HepG2 (cell line): ENCODE measurements around the gene DNAH8.

Experiments used
- BCL6 ChIP-seq: IDR thresholded peaks from 2 replicates; pipeline ENCODE4 v1.6.1; 2016; ENCODE audit warnings: missing genetic modification reagents, missing compliant biosample characterization
- CBX2 ChIP-seq, 2 experiments: fragments of 200-600 bp in 1 of 2; sonication (generic); formaldehyde crosslinking in 1 of 2; IDR thresholded peaks; 2 replicates each; pipeline versions ENCODE4 v1.7.0 to v1.8.1; 2018 to 2022; ENCODE audit warnings: low read depth in 2 of 2, low read length in 1 of 2, mild to moderate bottlenecking in 1 of 2, missing genetic modification reagents in 1 of 2
- CBX5 ChIP-seq: sonication (generic); formaldehyde crosslinking; IDR thresholded peaks from 2 replicates; pipeline ENCODE4 v1.4.0; 2020; ENCODE audit warnings: missing genetic modification reagents, borderline replicate concordance
- CTCF ChIP-seq: sonication (generic); formaldehyde crosslinking; IDR thresholded peaks from 2 replicates; pipeline ENCODE4 v1.5.0; 2020; ENCODE audit warnings: mild to moderate bottlenecking, missing genetic modification reagents, moderate library complexity
- ERF ChIP-seq: IDR thresholded peaks from 2 replicates; pipeline ENCODE4 v1.6.1; 2018; ENCODE audit warnings: missing biosample characterization, missing genetic modification reagents
- NFYB ChIP-seq: sonication (generic); formaldehyde crosslinking; IDR thresholded peaks from 2 replicates; pipeline ENCODE4 v1.4.0; 2020; ENCODE audit warnings: missing genetic modification reagents
- POLR2A ChIP-seq, 2 experiments: IDR thresholded peaks; 2 replicates each; pipeline ENCODE4 v1.6.1; 2011; ENCODE audit warnings: low read depth in 2 of 2, low read length in 2 of 2, mild to moderate bottlenecking in 1 of 2, moderate library complexity in 1 of 2; ENCODE audit not compliant: insufficient read depth in 1 of 2
- PRDM15 ChIP-seq: sonication (generic); formaldehyde crosslinking; IDR thresholded peaks from 2 replicates; pipeline ENCODE4 v1.4.0; 2020; ENCODE audit warnings: missing genetic modification reagents
- ZNF609 ChIP-seq: sonication (generic); formaldehyde crosslinking; IDR thresholded peaks from 2 replicates; pipeline ENCODE4 v1.4.0; 2020; ENCODE audit warnings: mild to moderate bottlenecking, missing genetic modification reagents, borderline replicate concordance

GRCh38 chr6:39007575-39007974 is 292.5 kb downstream of the DNAH8 start:
- no peak for TF ChIP-seq NFYB (CRISPR knock-in tag)
- no peak for TF ChIP-seq CTCF
- no peak for TF ChIP-seq ERF
- no peak for TF ChIP-seq PRDM15 (CRISPR knock-in tag)
- no peak for TF ChIP-seq ZNF609
- no peak for TF ChIP-seq POLR2A (IDR thresholded peaks at IDR 0.05; ENCODE audit: insufficient read depth in 1 of 2, low read depth in 2 of 2, low read length in 2 of 2)
- no peak for TF ChIP-seq CBX2 (IDR thresholded peaks at IDR 0.05; ENCODE audit: low read depth, low read length)
- no peak for TF ChIP-seq CBX2 (CRISPR knock-in tag; IDR thresholded peaks at IDR 0.05; ENCODE audit: low read depth)
- TF ChIP-seq BCL6: no peak
- no peak for TF ChIP-seq CBX5 (CRISPR knock-in tag)
